GM12892 (cell line): ENCODE measurements around the gene IL36RN.

ENCODE experiments used
- DNase-seq: peaks from one replicate; pipeline ENCODE4 v3.0.0; 2011; ENCODE audit not compliant: insufficient read length
- FAIRE-seq: peaks from 2 replicates; lab custom pipeline; 2011; peaks lifted over from hg19 to GRCh38; lab: Jason Lieb, UNC
- POLR2A ChIP-seq: IDR thresholded peaks from 2 replicates; pipeline ENCODE4 v1.6.1; 2011; ENCODE audit warnings: low read depth, low read length, control low read depth
- POLR2AphosphoS5 ChIP-seq: IDR thresholded peaks from 2 replicates; pipeline ENCODE4 v1.6.1; 2011; ENCODE audit warnings: low read depth, low read length, control low read depth
- TAF1 ChIP-seq: IDR thresholded peaks from 2 replicates; pipeline ENCODE4 v1.6.1; 2011; ENCODE audit warnings: low read depth, mild to moderate bottlenecking, control low read depth, low read length, borderline replicate concordance

The IL36RN gene

GRCh38 chr2:113061896-113062770 lies 3.1 kb downstream of the IL36RN start:
- no peak for TF ChIP-seq TAF1
- no peak for TF ChIP-seq POLR2A
- TF ChIP-seq POLR2AphosphoS5: no peak
- no peak for FAIRE-seq
- DNase-seq: no peak

- FAIRE-seq: no peak
- DNase-seq: no peak
- TF ChIP-seq POLR2AphosphoS5 (no peak), POLR2A (no peak), TAF1 (no peak)
These were observed 5.3 kb downstream of the IL36RN start for GRCh38 chr2:113064281-113064680.

- TF ChIP-seq POLR2A: no peak
- TF ChIP-seq TAF1: no peak
- TF ChIP-seq POLR2AphosphoS5: no peak
- DNase-seq: no peak
- FAIRE-seq: no peak
These were observed 5.9 kb downstream of the IL36RN start for GRCh38 chr2:113064898-113065297.

GRCh38 chr2:113067681-113068080 lies 8.7 kb downstream of the IL36RN start, which contains the start of gene IL1F10:
Gene IL1F10 (plus strand): TSS chr2:113067970. CDS start chr2:113072739, 4,769 bp downstream.
- no peak for DNase-seq
- TF ChIP-seq POLR2AphosphoS5 (no peak), POLR2A (no peak), TAF1 (no peak)
- FAIRE-seq: no peak

GRCh38 chr2:113068249-113068648 lies 9.3 kb downstream of the IL36RN start:
- FAIRE-seq: no peak
- TF ChIP-seq POLR2AphosphoS5 (no peak), TAF1 (no peak), POLR2A (no peak)

GRCh38 chr2:113068706-113069485 lies 9.9 kb downstream of the IL36RN start:
- TF ChIP-seq POLR2AphosphoS5 (no peak), TAF1 (no peak), POLR2A (no peak)
- no peak for DNase-seq
- FAIRE-seq: no peak

More at GRCh38 chr2:113068249-113068648, 9.3 kb downstream of the IL36RN start:
- DNase-seq: no peak

- TF ChIP-seq POLR2A (no peak), TAF1 (no peak), POLR2AphosphoS5 (no peak)
- FAIRE-seq (no peak), DNase-seq (no peak)
These were observed 10.9 kb downstream of the IL36RN start for GRCh38 chr2:113069676-113070605.

- DNase-seq (no peak), FAIRE-seq (no peak)
- TF ChIP-seq POLR2AphosphoS5 (no peak), POLR2A (no peak), TAF1 (no peak)
These were observed 11.6 kb downstream of the IL36RN start for GRCh38 chr2:113070606-113070975.

- DNase-seq: no peak
- peak; percentile 50 for FAIRE-seq
- TF ChIP-seq POLR2A (no peak), TAF1 (no peak)
These were observed 13.6 kb downstream of the IL36RN start for GRCh38 chr2:113072584-113072983.

- FAIRE-seq (peak; percentile 9), DNase-seq (no peak)
These were observed 14.4 kb downstream of the IL36RN start for GRCh38 chr2:113073325-113073834.

GRCh38 chr2:113075030-113075429 lies 16.0 kb downstream of the IL36RN start:
- no peak for DNase-seq
- FAIRE-seq: peak; percentile 9
- TF ChIP-seq POLR2AphosphoS5 (no peak), POLR2A (no peak), TAF1 (no peak)

More at GRCh38 chr2:113073325-113073834, 14.4 kb downstream of the IL36RN start:
- no peak for TF ChIP-seq POLR2A
- no peak for TF ChIP-seq POLR2AphosphoS5
- TF ChIP-seq TAF1: no peak
